Pancreas (tissue), 10 donors: ENCODE measurements around the gene AGL. TPM values are rescaled to one million over a fixed set of nuclear protein-coding genes. Genes with fewer than 3 reads are reported as not detected.

Experiments
- ATAC-seq, 4 donors: fragments of 200-7000 bp; cut with Tn5 transposase; one replicate each; pipeline versions ENCODE4 v1.8.0 to v1.9.1; 2020; ENCODE audit warnings: mild to moderate bottlenecking in 4 of 4, moderate library complexity in 4 of 4
- DNase-seq, 6 donors: peaks; one replicate each; pipeline ENCODE4 v3.0.0-alpha.2; 2020
- FAIRE-seq: peaks from 2 replicates; lab custom pipeline; 2012; peaks lifted over from hg19 to GRCh38; lab: Jason Lieb, UNC
- H3K27ac ChIP-seq, 4 donors: fragments of 200-600 bp; sonication (generic); 1 replicate in 3 of 4; 2 replicates in 1 of 4; pipeline versions ENCODE4 v1.5.0 to v1.8.0; 2020
- H3K27me3 ChIP-seq, 4 donors: fragments of 200-600 bp; one replicate each; pipeline ENCODE4 v1.8.0; 2021
- H3K36me3 ChIP-seq, 3 donors: fragments of 200-600 bp; sonication (generic) in 1 of 3; one replicate each; pipeline versions ENCODE4 v1.5.0 to v1.8.0; 2020 to 2021
- H3K4me1 ChIP-seq, 3 donors: fragments of 200-600 bp; one replicate each; pipeline ENCODE4 v1.8.0; 2021
- H3K4me3 ChIP-seq, 4 donors: fragments of 200-600 bp; sonication (generic) in 2 of 4; one replicate each; pipeline versions ENCODE4 v1.5.0 to v1.8.0; 2020 to 2021
- H3K9me3 ChIP-seq, 4 donors: fragments of 200-600 bp; one replicate each; pipeline ENCODE4 v1.8.0; 2021
- CTCF ChIP-seq, 4 donors: fragments of 200-600 bp; sonication (generic) in 3 of 4; IDR thresholded peaks; one replicate each; pipeline versions ENCODE4 v1.5.0 to v1.8.0; 2021; ENCODE audit warnings: antibody characterized with exemption in 4 of 4
- WGBS, 2 donors: extraction: QIAGEN DNeasy Blood & Tissue Kit; methylation state at CpG; one replicate each; pipeline ENCODE4 v1.1.7; 2013; 5-methylcytosine and 5-hydroxymethylcytosine counted together
- intact Hi-C, 3 donors: fragments of 100-400 bp; cut with DNase I; formaldehyde crosslinking; loops; one replicate each; pipeline versions ENCODE4 v1.11.1 to v1.14.2; 2022
- polyA plus RNA-seq, 2 donors: library from polyadenylated mRNA; stranded (reverse); fragments of 200-250 nt; gene quantifications; one replicate each; pipeline ENCODE4 v1.2.3, GENCODE V29; 2013
- total RNA-seq, 6 donors: library from RNA; stranded (reverse); fragmentation: NEBNext Ultra II Directional in 4 of 6; extraction: Animal tissue kit (Norgen Biotek cat#: 25700) in 4 of 6; gene quantifications; one replicate each; pipeline versions ENCODE4 v1.2.1 to v1.2.4, GENCODE V29; 2021 to 2023
- donor health status: healthy with polysubstance abuse.
- donor health status: DM: no; HTN: no; CAD: no; lungs with moderate emphysema.
- donor health status: DM: no; HTN: no; CAD: no.
- donor health status: control.
- donor health status: control.
- donor health status: Bipolar disorder and iron deficiency.
- donor health status: DM: yes; HTN: yes; CAD: no.
- donor health status: DM: no; HTN: no; CAD: no.
- donor health status: DM: no; HTN: no; CAD: no.
- donor health status: DM: yes; HTN: yes; CAD: no.

The AGL gene
- total and polyA plus RNA-seq, 8 donors, result 2.9 to 8.1 (median 4.5) TPM

DNA sequence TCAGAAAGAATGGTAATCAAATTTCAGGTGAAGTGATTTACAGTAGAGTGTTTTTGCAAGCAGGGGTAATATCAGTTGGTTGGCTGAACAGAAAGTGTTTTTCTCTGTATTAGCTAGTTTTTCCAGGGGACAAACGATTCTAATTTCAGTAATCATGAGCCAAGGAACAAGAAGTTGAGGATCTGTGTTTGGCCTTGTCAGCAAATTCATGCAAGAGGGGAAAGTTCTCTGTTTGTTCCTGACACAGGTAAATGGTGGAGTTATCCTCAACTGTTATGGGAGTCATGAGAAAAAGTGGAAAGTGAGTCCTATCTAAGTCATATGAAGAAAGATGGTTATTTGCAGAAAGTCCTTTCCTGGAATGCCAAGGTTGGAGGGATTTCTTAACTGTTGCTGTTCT lies 95.0 kb downstream of the AGL start:
- H3K4me3 ChIP-seq, result no peak overlapping the region
- TF ChIP-seq CTCF (IDR thresholded peaks at IDR 0.05), result no peak
- intact Hi-C loops, result no loop called here
- no peak for FAIRE-seq
- H3K27me3 ChIP-seq, result no peaks in the 10 kb centered on the region
- H3K36me3 ChIP-seq, result no peaks in the 10 kb centered on the region
- H3K4me1 ChIP-seq, result no peaks in the 10 kb centered on the region
- no peaks in the 10 kb centered on the region for H3K9me3 ChIP-seq
- no peak overlapping the region for H3K27ac ChIP-seq
- no peak for DNase-seq
- WGBS, 2 donors, result 51 to 74% methylated on average over 1 of the region's 1 CpG
- ATAC-seq, result no peak

GRCh38 chr1:99950486-99950885 lies 100.3 kb downstream of the AGL start:
- H3K27ac ChIP-seq, result no peak overlapping the region
- 60 to 63% methylated on average over 3 of the region's 3 CpGs for WGBS, 2 donors
- H3K4me1 ChIP-seq, result no peaks in the 10 kb centered on the region
- no peak for TF ChIP-seq CTCF (IDR thresholded peaks at IDR 0.05)
- no peak for FAIRE-seq
- H3K9me3 ChIP-seq, result no peaks in the 10 kb centered on the region
- intact Hi-C loops, result no loop called here
- H3K27me3 ChIP-seq, result no peaks in the 10 kb centered on the region
- no peak for ATAC-seq
- no peak for DNase-seq
- no peaks in the 10 kb centered on the region for H3K36me3 ChIP-seq
- H3K4me3 ChIP-seq, result no peak overlapping the region

GRCh38 chr1:99952522-99952921 lies 102.4 kb downstream of the AGL start:
- FAIRE-seq (no peak), DNase-seq (no peak), ATAC-seq (no peak)
- Histone ChIP-seq H3K27ac (no peak overlapping the region), H3K4me3 (no peak overlapping the region), H3K27me3 (no peaks in the 10 kb centered on the region), H3K9me3 (no peaks in the 10 kb centered on the region), H3K4me1 (no peaks in the 10 kb centered on the region), H3K36me3 (no peaks in the 10 kb centered on the region)
- no peak for TF ChIP-seq CTCF (IDR thresholded peaks at IDR 0.05)
- 65 to 79% methylated on average over 1 of the region's 1 CpG for WGBS, 2 donors
- intact Hi-C loops, result no loop called here

DNA sequence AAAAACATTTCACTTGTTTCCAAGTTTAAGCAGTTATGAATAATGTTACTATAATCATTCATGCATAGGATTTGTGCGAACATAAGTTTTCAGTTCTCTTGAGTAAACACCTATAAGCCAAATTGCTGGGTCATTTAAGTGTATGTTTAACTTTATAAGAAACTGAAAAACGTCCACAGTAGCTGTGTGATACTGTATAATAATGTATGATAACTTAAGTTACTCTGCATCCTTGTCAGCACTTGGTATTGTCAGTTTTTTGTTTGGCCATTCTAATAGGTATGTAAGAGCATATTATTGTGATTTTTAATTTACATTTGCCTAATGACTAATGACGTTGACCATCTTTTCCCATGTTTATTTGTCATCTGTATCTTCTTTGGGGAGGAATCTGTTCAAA lies 105.2 kb downstream of the AGL start:
- no peaks in the 10 kb centered on the region for H3K4me1 ChIP-seq
- H3K27me3 ChIP-seq, result no peaks in the 10 kb centered on the region
- DNase-seq (no peak), ATAC-seq (no peak), FAIRE-seq (no peak)
- H3K27ac ChIP-seq, result no peak overlapping the region
- intact Hi-C loops, result no loop called here
- TF ChIP-seq CTCF (IDR thresholded peaks at IDR 0.05), result no peak
- 67 to 69% methylated on average over 3 of the region's 3 CpGs for WGBS, 2 donors
- no peaks in the 10 kb centered on the region for H3K9me3 ChIP-seq
- H3K36me3 ChIP-seq, result no peaks in the 10 kb centered on the region
- H3K4me3 ChIP-seq, result no peak overlapping the region

- intact Hi-C loops, result no loop called here
These were observed 106.6 kb downstream of the AGL start for GRCh38 chr1:99956755-99957154.

More at GRCh38 chr1:99956755-99957154, 106.6 kb downstream of the AGL start:
- FAIRE-seq, result no peak
- DNase-seq, result no peak
- Histone ChIP-seq H3K4me3 (no peak overlapping the region), H3K27ac (no peak overlapping the region), H3K36me3 (no peaks in the 10 kb centered on the region), H3K9me3 (no peaks in the 10 kb centered on the region), H3K4me1 (no peaks in the 10 kb centered on the region), H3K27me3 (no peaks in the 10 kb centered on the region)
- WGBS, 2 donors, result 49 to 64% methylated on average over 2 of the region's 2 CpGs
- no peak for TF ChIP-seq CTCF (IDR thresholded peaks at IDR 0.05)
- peak in 1 of 4 donors; percentile 25 for ATAC-seq
